ENCODE measurements around the gene MYT1. TPM values are rescaled to one million over a fixed set of nuclear protein-coding genes. Genes with fewer than 3 reads are reported as not detected.
"Not testable (repeated sequence)": the region's sequence is repeated elsewhere in the genome, so short reads cannot be mapped to it uniquely, and the experiment has no call there.

Gene MYT1
- total RNA-seq, 1 donor from 2014 or later, result 2.9 TPM

- DNase-seq (ENCODE audit: extremely low spot score, unreplicated experiment), result no peak
- no peaks in the 10 kb centered on the region for H3K9me3 Mint-ChIP-seq
- no peak overlapping the region for H3K27ac Mint-ChIP-seq
- H3K4me3 Mint-ChIP-seq, result no peak overlapping the region
- H3K27me3 Mint-ChIP-seq, result peaks cover 7% of the 10 kb centered on the region
- H3K4me1 Mint-ChIP-seq (ENCODE audit: unreplicated experiment), result peaks cover 12% of the 10 kb centered on the region
- H3K36me3 Mint-ChIP-seq, result no peaks in the 10 kb centered on the region
- no peak for TF ChIP-seq CTCF (conservative IDR thresholded peaks at IDR 0.05)
Observed at GRCh38 chr20:64185276-64185900, 21.1 kb downstream of the MYT1 start.

GRCh38 chr20:64186071-64186598 is 21.9 kb downstream of the MYT1 start:
- no peak overlapping the region for H3K27ac Mint-ChIP-seq
- H3K27me3 Mint-ChIP-seq, result peaks cover 7% of the 10 kb centered on the region
- H3K9me3 Mint-ChIP-seq, result no peaks in the 10 kb centered on the region
- no peak overlapping the region for H3K4me3 Mint-ChIP-seq
- H3K4me1 Mint-ChIP-seq (ENCODE audit: unreplicated experiment), result peaks cover 12% of the 10 kb centered on the region
- DNase-seq (ENCODE audit: extremely low spot score, unreplicated experiment), result no peak
- no peak for TF ChIP-seq CTCF (conservative IDR thresholded peaks at IDR 0.05)
- no peaks in the 10 kb centered on the region for H3K36me3 Mint-ChIP-seq

- H3K4me3 Mint-ChIP-seq; H3K36me3 Mint-ChIP-seq; DNase-seq (ENCODE audit: extremely low spot score, unreplicated experiment); H3K27ac Mint-ChIP-seq; H3K9me3 Mint-ChIP-seq: not testable (repeated sequence)
- peaks cover 12% of the 10 kb centered on the region for H3K27me3 Mint-ChIP-seq
- H3K4me1 Mint-ChIP-seq (ENCODE audit: unreplicated experiment), result peaks cover 12% of the 10 kb centered on the region
Observed at GRCh38 chr20:64187213-64187612, 23.0 kb downstream of the MYT1 start.

- no peak for DNase-seq (ENCODE audit: extremely low spot score, unreplicated experiment)
- no peak for TF ChIP-seq CTCF (conservative IDR thresholded peaks at IDR 0.05)
- no peak overlapping the region for H3K4me3 Mint-ChIP-seq
Observed at GRCh38 chr20:64188091-64188490, 23.8 kb downstream of the MYT1 start.

GRCh38 chr20:64188682-64189529 is 24.7 kb downstream of the MYT1 start:
- no peak for TF ChIP-seq CTCF (conservative IDR thresholded peaks at IDR 0.05)
- Mint-ChIP-seq H3K4me1 (ENCODE audit: unreplicated experiment) (peaks cover 12% of the 10 kb centered on the region), H3K4me3 (peak overlapping the region; percentile 46), H3K27ac (peak overlapping the region; percentile 78), H3K27me3 (peaks cover 21% of the 10 kb centered on the region), H3K9me3 (no peaks in the 10 kb centered on the region), H3K36me3 (no peaks in the 10 kb centered on the region)
- DNase-seq (ENCODE audit: extremely low spot score, unreplicated experiment), result no peak

More at GRCh38 chr20:64188091-64188490, 23.8 kb downstream of the MYT1 start:
- no peaks in the 10 kb centered on the region for H3K9me3 Mint-ChIP-seq
- H3K27ac Mint-ChIP-seq, result peak overlapping the region; percentile 78
- no peaks in the 10 kb centered on the region for H3K36me3 Mint-ChIP-seq
- H3K4me1 Mint-ChIP-seq (ENCODE audit: unreplicated experiment), result peaks cover 12% of the 10 kb centered on the region
- H3K27me3 Mint-ChIP-seq, result peaks cover 19% of the 10 kb centered on the region

- peaks cover 12% of the 10 kb centered on the region for H3K4me1 Mint-ChIP-seq (ENCODE audit: unreplicated experiment)
- H3K4me3 Mint-ChIP-seq, result peak overlapping the region; percentile 46
- H3K27ac Mint-ChIP-seq, result peak overlapping the region; percentile 78
Observed at GRCh38 chr20:64189530-64189966, 25.3 kb downstream of the MYT1 start.

More at GRCh38 chr20:64189530-64189966, 25.3 kb downstream of the MYT1 start:
- H3K36me3 Mint-ChIP-seq, result no peaks in the 10 kb centered on the region
- no peaks in the 10 kb centered on the region for H3K9me3 Mint-ChIP-seq
- TF ChIP-seq CTCF (conservative IDR thresholded peaks at IDR 0.05), result no peak
- DNase-seq (ENCODE audit: extremely low spot score, unreplicated experiment), result no peak
- H3K27me3 Mint-ChIP-seq, result peaks cover 25% of the 10 kb centered on the region

Data from type B pancreatic cell (in vitro differentiated cells).